ENCODE data around the gene PLA2G4F.

DNA sequence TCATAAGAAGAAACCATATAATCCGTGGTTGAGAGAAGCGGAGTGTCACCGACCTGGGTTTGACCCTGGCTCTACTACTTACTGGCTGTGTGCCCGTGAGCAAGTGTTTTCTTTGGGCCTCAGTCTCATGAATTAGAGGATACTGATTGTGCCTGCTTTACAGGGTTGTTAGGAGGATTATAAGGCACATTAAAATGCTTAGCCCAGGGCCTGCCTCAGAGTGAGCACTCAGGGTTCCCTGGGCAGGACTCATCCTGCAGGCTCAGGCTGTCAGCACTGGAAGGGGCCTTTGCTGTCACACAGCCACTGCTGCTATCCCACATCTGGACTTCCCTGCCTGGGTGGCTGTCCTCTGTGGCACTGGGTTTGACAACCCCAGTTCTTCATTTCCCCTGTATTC is 4.7 kb downstream of the PLA2G4F start:
- TF ChIP-seq, protein P1, sequence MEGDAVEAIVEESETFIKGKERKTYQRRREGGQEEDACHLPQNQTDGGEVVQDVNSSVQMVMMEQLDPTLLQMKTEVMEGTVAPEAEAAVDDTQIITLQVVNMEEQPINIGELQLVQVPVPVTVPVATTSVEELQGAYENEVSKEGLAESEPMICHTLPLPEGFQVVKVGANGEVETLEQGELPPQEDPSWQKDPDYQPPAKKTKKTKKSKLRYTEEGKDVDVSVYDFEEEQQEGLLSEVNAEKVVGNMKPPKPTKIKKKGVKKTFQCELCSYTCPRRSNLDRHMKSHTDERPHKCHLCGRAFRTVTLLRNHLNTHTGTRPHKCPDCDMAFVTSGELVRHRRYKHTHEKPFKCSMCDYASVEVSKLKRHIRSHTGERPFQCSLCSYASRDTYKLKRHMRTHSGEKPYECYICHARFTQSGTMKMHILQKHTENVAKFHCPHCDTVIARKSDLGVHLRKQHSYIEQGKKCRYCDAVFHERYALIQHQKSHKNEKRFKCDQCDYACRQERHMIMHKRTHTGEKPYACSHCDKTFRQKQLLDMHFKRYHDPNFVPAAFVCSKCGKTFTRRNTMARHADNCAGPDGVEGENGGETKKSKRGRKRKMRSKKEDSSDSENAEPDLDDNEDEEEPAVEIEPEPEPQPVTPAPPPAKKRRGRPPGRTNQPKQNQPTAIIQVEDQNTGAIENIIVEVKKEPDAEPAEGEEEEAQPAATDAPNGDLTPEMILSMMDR (conservative IDR thresholded peaks at IDR 0.05 in 1 of 2, IDR thresholded peaks at IDR 0.05 in 1 of 2; ENCODE audit: extremely low read depth in 1 of 2, insufficient read depth in 1 of 2, low read depth in 1 of 2, low read length in 2 of 2) = no peak
- no peak for TF ChIP-seq EZH2 (IDR thresholded peaks at IDR 0.05; ENCODE audit: borderline replicate concordance, low read length)

Measured in mammary epithelial cell (primary cell).